HAP-1 (cell line): Measurements from ENCODE around the gene HOXB6.

ENCODE experiments used
- DNase-seq, 2 experiments: peaks; one replicate each; pipeline ENCODE4 v3.0.0-alpha.2; 2016 to 2020; ENCODE audit warnings: low spot score in 2 of 2
- H3K27me3 ChIP-seq: fragments of 250-450 bp; sonication (Bioruptor Pico); 2 replicates; pipeline ENCODE4 v1.5.1; 2020; ENCODE audit warnings: low read depth, mild to moderate bottlenecking, moderate library complexity
- H3K36me3 ChIP-seq: fragments of 250-450 bp; sonication (Bioruptor Pico); replicated peaks from 2 replicates; pipeline ENCODE4 v1.5.1; 2020; ENCODE audit warnings: mild to moderate bottlenecking
- H3K4me1 ChIP-seq: fragments of 250-450 bp; sonication (Bioruptor Pico); 2 replicates; pipeline ENCODE4 v1.5.1; 2020; ENCODE audit warnings: mild to moderate bottlenecking
- H3K4me3 ChIP-seq: fragments of 250-450 bp; sonication (Bioruptor Pico); 2 replicates; pipeline ENCODE4 v1.5.1; 2020; ENCODE audit warnings: mild to moderate bottlenecking, moderate library complexity
- H3K9me3 ChIP-seq: fragments of 250-450 bp; sonication (Bioruptor Pico); 2 replicates; pipeline ENCODE4 v1.5.1; 2020; ENCODE audit warnings: mild to moderate bottlenecking, moderate library complexity
- in situ Hi-C: fragments of 300-500 bp; cut with MboI; formaldehyde crosslinking; loops from 3 replicates; pipeline ENCODE4 v1.14.3; 2020; ENCODE audit warnings: low sequenced_read_pairs, inconsistent platforms, mixed read lengths

HOXB6 gene

DNA sequence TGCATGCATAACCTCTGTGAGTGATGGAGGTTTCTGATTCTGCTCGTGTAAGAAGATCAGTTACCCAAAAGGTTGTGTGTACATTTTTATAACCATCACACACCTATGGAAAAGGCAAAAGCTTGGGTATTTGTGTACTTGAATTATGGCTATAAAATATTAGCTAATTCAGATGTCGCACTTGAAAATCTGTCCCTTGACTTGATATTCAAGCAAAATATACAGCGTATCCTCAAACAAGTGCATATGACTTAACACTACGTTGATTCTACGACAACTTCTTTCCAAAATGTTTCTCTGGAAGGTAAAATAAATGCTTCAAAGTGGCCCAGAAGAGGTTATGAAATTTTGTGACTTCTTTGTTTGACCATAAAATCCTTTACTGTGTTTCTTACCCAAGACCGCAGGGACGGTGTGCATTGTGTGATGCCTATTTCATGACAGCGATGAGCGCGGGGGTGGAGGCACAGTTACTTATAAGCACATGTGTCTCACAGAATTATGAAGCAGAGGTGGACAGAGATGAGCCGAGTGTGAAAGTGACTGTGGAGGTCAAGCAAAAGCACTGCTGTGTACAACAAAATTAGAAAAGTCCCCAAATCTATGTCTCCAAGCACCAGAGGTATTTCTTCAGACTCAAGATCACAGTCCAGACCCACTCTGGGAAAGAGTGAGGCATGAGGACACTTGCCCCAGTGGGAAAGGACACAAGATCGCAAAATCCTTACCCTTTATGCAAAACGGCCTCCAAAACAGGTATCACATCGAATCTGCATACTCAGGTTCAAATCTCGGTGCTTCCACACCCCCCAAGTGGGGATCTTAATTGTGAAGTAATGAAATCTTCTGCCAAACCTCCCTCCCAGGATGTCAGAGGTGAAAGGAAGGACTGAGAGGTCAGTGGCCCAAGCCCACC is 25.5 kb upstream of the HOXB6 start:
- in situ Hi-C loops: no loop called here
- peaks cover 46% of the 10 kb centered on the region for H3K27me3 ChIP-seq

DNA sequence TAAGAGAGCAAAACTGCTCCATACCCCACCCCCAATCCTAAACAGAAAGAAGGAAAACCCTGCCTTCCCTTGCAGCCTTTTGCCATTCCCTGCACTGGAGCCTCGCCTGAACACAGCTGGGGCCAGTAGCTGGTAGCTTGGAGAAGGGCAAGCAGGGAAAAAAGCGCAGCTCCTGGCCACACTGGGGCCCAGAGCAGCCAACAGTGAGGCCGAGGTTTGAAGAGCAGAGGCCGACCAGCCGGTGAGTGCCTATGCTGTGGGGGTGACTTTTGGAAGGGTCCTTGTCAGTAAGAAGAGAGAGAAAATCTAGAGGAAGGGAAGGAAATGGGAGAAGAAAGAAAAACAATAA is 24.6 kb upstream of the HOXB6 start:
- Histone ChIP-seq H3K27me3 (peaks cover 55% of the 10 kb centered on the region), H3K9me3 (no peaks in the 10 kb centered on the region; the same call in 1 of the 2 replicates), H3K4me1 (no peaks in the 10 kb centered on the region; the same call in 1 of the 2 replicates), H3K4me3 (no peak overlapping the region), H3K36me3 (no peaks in the 10 kb centered on the region)
- DNase-seq: no peak
- in situ Hi-C loops: no loop called here

More for the DNA sequence above, 25.5 kb upstream of the HOXB6 start:
- Histone ChIP-seq H3K36me3 (no peaks in the 10 kb centered on the region), H3K4me3 (no peak overlapping the region), H3K9me3 (no peaks in the 10 kb centered on the region; the same call in 1 of the 2 replicates), H3K4me1 (no peaks in the 10 kb centered on the region; the same call in 1 of the 2 replicates)
- DNase-seq: no peak

DNA sequence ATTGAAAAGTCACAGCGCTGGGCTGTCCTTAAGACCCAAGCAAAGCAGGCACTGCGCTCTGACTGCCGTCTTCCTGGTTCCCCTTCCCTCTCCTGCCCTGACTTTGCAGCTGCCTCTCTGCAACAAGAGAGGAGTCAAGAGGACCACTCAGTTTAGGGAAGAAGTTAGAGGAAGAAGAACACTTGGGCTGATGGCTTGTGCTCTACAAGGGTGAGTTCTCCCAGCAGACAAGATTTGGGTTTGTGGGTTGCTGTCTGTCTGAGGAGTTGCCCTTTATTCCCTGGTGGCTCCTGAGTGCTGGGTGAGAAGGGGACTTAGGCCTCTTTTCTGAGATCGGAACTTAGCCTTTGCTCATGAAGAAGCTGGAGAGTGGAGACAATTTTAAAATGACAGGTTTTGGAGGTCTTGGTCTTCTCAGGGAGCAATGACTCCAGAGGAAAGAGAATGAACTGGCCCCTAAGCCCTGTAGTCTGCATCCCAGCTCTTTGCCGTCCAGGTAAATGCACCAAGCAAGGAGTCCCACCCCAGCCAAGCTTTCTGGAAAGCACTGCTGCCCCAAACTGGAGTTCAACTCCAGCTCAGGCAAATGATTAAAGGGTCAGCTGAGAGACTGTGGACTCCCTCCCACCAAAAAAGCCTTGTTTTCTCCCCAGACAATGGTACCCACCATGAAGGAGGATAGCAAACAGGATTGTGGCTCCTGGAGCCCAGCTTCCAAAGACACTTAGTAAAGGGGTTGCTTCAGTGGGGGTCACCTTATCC is 24.0 kb upstream of the HOXB6 start:
- DNase-seq: no peak
- in situ Hi-C loops: no loop called here
- Histone ChIP-seq H3K9me3 (no peaks in the 10 kb centered on the region), H3K4me3 (no peak overlapping the region), H3K27me3 (peaks cover 60% of the 10 kb centered on the region), H3K4me1 (no peaks in the 10 kb centered on the region; the same call in 1 of the 2 replicates), H3K36me3 (no peaks in the 10 kb centered on the region)

DNA sequence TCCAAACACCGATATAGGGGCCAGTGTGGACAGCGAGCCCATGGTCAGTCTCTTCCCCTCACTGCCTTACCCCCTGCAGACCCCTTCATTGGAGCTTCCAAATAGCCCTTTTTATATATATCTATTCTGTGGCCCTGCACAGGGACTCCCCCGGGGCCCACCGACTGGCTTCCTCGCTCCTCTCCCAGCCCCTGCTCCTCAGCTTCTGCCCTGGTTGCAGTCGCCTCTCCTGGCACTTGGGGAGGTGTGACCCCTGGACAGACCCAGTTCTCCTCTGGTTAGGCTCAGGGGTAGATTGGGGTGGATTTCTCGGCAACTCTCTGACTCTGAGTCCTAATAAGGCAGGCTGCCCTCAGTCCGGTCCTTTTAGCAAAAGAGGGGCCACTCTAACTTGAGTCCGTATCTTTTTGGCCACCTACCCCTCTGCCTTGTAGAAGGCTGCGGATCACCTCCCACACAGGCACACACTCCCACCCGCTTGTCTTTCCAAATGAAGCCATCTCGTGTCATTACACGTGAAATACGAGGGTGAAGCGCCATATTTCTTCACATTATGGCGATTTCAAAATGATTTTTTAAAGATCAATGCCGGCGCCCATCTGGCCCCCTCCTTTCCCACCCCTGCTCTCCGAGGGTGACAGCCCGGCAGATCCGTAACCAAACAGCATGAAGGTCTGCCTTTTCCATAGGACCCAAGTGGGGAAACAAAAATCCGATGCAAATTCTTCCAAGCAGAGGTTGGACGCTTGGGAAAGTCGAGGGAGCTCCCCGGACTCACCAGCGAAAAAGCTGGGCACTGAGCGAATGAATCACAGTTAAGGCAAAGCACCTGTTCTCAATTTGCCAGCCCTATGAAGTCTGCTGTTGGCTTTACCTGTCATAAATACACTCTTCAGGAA is 23.1 kb upstream of the HOXB6 start:
- Histone ChIP-seq H3K4me3 (no peak overlapping the region), H3K36me3 (no peaks in the 10 kb centered on the region), H3K9me3 (no peaks in the 10 kb centered on the region), H3K27me3 (peaks cover 70% of the 10 kb centered on the region), H3K4me1 (no peaks in the 10 kb centered on the region)
- in situ Hi-C loops: no loop called here
- no peak for DNase-seq

DNA sequence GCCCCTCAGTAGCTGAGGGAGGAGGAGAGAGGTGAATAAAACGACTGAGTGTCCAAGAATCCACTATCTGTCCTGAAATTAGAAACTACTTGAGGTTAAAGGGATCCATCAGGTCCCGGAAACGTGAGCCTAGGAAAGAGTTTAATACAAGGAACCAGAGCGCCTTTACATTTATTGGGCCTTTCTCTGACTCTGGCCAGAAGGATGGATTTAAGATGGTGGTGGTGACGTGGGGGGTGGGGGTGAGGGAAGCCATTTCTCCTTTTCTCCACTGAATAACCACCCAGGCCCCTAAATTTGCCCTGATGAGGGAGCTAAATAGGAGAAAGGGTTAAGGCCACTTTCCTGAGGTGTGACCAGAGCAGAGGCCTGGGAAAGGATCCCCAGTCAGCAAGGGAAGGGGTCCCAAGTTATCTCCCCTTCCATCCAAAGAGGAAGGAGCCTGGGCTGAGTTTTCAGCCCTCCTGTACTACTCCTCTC is 22.4 kb upstream of the HOXB6 start:
- no peak overlapping the region for H3K4me3 ChIP-seq
- H3K36me3 ChIP-seq: no peaks in the 10 kb centered on the region
- DNase-seq: no peak
- in situ Hi-C loops: no loop called here
- no peaks in the 10 kb centered on the region for H3K4me1 ChIP-seq
- peaks cover 77% of the 10 kb centered on the region for H3K27me3 ChIP-seq
- H3K9me3 ChIP-seq: no peaks in the 10 kb centered on the region

DNA sequence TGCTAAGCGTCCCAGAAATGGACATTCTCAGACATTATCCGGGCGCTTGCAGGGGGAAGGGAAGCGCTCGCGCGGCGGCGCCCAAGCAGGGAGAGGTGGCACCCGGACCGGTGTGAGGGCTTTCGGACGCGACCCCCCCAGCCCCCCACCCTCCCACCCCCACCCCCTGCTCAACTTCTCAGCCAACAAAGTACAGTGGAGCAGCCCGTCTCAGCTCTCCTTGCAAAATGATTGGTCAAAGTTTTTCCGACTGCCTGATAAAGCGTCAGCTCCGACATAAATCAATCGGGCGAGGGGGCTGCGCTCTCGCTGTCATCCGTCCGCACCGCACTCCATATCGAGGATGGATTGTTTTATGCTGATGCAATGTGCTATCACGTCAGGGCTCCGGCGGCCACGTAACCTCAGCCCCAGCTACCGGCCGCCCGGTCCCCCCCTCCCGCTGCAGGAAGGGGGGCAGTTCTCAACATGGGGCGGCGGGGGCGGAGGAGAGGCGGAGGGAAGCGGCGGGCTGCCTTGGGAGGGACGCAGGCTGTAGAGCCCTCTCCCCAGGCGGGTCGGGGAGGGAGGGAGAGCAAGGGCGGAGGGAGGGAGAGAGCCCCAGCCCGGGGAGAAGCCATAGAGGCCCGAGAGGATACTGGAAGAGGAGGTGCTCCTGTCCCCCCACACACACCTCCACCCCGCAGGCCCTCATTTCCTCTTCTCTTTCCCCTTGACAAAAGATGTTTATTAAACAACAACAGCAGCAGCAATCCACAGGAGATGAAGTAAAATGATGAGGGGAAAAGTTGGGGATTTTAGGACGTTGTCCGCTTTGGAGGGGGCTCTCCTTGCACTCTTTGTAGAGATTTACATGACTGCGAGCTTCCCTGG is 21.7 kb upstream of the HOXB6 start, which contains the start of gene HOXB9:
Gene HOXB9 (minus strand): TSS at position 114 of the 873 bp plus-strand sequence. CDS start 89 bp downstream, at position 25.
- Histone ChIP-seq H3K36me3 (no peaks in the 10 kb centered on the region), H3K4me1 (no peaks in the 10 kb centered on the region), H3K27me3 (peaks cover 82% of the 10 kb centered on the region), H3K9me3 (no peaks in the 10 kb centered on the region), H3K4me3 (peak within 1 kb of the TSS; percentile 39)
- peak in 1 of 2 experiments; percentile 63 for DNase-seq
- in situ Hi-C loops: no loop called here

DNA sequence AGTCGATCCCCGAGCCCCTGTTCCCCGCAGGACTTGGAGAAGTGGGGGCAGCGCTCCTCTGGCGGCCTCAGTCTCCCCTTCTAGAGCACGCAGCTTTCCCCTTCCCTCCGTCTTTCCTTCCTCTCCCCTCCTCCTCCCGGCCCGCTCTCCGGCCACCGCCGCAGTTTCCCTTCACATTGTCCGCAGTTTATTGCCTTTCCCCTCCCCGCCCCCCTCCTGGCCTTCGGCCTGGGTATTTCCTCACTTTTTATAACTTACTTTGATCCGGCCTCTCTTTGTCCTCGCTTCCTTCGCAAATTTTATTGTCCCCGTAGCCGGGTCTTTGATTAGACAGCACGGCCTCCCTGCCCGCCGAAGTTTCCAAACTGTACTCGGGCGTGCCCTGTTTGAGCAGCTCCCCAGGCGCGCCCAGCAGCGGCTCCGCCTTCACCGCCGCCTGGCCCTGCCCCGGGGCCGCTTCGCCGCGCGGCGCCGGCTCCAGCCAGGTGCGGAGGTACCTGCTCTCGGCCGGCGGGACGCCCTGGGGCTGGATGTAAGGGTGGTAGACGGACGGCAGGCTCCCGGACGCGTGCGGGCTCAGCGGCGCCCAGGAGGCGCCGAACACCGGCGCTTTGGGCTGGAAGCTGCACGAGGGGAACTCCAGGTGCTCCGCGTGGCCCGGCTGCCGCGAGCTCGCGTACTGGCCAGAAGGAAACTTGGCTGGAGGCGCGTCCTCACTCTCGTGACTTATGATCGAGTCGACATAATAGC is 20.9 kb upstream of the HOXB6 start:
- in situ Hi-C loops: no loop called here
- no peaks in the 10 kb centered on the region for H3K36me3 ChIP-seq
- peak overlapping the region; percentile 39 for H3K4me3 ChIP-seq
- H3K9me3 ChIP-seq: no peaks in the 10 kb centered on the region
- DNase-seq: peak; percentile 33 to 69
- H3K4me1 ChIP-seq: no peaks in the 10 kb centered on the region
- peaks cover 84% of the 10 kb centered on the region for H3K27me3 ChIP-seq

DNA sequence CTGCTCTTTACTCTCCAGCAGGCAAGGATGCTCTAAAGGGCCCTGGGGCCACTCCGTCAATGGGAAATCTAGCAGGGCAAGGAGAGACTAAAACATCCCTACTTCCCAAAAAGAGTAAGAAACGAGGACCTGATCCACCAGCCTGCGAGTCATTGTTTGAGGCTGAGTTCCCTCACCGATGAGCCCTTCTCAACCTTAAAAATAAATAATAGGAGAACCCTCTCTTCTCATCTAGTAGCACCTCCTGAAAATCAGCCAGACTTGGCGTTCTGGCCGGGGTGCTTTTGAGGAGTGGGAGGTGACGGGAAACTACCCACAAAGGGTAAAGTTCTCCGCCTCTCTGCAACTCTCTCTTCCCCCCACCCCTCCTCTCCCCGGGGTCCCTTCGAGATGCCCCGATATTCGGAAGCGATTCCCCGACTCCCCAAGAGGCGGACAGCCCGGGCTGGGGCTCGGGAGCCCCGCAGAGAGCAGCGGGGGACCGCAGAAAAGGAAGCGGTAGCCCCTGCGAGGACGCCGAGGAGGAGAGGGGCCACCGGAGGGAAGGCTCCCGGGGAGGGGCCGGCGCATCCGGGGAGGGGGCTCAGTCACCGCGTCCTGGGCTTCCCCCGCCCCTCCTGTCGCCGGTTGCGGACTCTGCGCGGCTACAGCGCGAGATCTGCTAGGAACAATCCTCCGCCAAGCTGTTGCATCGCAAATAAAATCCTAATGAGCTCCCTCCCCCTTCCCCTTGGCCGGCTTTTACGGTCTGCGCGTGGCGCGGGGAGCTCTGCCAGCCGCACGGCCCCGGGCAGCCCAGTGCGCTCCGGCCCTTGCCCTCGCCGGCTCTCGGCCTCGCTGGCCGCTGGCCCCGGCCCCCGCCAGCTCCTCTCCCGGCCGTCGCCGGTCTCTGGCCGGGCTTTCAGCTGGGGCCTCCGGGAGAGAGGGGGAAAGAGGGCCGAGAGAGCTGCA is 20.0 kb upstream of the HOXB6 start:
- Histone ChIP-seq H3K4me3 (peak overlapping the region; percentile 39), H3K27me3 (peaks cover 85% of the 10 kb centered on the region), H3K9me3 (no peaks in the 10 kb centered on the region), H3K36me3 (no peaks in the 10 kb centered on the region), H3K4me1 (no peaks in the 10 kb centered on the region)
- in situ Hi-C loops: loop anchor here (5.0 kb wide), 1 partner anchor 598 kb away; no protein-coding TSS in a partner anchor
- peak; percentile 19 to 58 for DNase-seq

DNA sequence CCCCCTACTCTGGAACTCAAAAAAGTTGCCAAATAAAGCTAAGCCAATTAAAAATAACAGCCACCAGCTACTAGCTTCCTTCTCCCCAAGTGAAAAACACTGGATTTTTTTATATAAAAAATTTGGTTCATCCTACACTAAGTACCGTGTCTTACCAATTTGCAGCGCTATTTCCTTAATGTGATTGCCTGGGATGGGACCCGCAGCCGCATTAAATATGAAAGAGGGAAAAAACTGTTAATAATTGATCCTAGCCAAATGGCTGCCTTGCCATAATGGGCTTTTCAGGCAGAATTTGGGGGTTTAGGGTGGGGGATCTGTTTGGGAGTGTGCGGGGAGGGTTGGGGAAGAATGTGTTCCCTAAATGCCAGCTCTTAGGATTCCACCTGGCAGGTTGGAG is 19.3 kb upstream of the HOXB6 start:
- no peaks in the 10 kb centered on the region for H3K9me3 ChIP-seq
- peaks cover 89% of the 10 kb centered on the region for H3K27me3 ChIP-seq
- no peak overlapping the region for H3K4me3 ChIP-seq
- in situ Hi-C loops: loop anchor here (5.0 kb wide), 1 partner anchor 597 kb away; no protein-coding TSS in a partner anchor
- DNase-seq: no peak
- H3K4me1 ChIP-seq: no peaks in the 10 kb centered on the region
- H3K36me3 ChIP-seq: no peaks in the 10 kb centered on the region

DNA sequence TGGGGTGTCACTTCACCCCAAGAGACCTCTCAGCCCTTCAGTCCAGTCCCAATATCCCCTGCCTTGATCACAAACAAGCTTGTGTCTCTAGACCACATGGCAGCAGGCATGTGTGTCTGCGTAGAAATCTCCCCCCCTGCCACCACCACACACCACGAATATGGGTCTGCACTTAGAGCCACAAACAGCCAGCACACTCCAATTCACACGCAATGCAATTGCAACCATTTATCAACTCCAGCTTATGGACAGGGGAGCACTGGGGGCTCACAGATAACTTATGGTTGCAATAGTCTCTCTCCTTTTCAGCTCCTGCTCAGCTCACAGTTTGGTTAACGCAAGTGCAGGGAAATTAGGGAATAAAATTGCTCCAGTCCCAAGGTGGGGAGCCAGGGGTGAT is 18.8 kb upstream of the HOXB6 start:
- H3K36me3 ChIP-seq: no peaks in the 10 kb centered on the region
- H3K9me3 ChIP-seq: no peaks in the 10 kb centered on the region
- in situ Hi-C loops: loop anchor here (5.0 kb wide), 1 partner anchor 596 kb away; no protein-coding TSS in a partner anchor
- H3K4me3 ChIP-seq: no peak overlapping the region
- no peak for DNase-seq
- H3K4me1 ChIP-seq: no peaks in the 10 kb centered on the region; the same call in 1 of the 2 replicates
- peaks cover 89% of the 10 kb centered on the region for H3K27me3 ChIP-seq

DNA sequence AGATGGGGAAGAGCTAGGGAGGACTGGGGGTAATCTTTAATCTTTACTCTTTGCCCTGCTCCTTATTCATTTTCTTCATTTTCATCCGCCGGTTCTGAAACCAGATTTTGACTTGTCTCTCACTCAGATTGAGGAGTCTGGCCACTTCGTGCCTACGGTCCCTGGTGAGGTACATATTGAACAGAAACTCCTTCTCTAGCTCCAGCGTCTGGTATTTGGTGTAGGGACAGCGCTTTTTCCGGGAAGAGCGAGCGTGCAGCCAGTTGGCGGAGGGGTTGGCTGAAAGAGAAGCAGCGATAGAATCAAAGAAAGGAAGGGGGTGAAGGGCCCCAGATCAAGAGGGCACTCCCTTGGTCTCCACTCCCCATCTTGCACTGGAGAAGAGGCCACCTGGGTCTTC is 18.1 kb upstream of the HOXB6 start:
- H3K4me3 ChIP-seq: no peak overlapping the region
- H3K9me3 ChIP-seq: no peaks in the 10 kb centered on the region
- no peaks in the 10 kb centered on the region for H3K36me3 ChIP-seq
- H3K27me3 ChIP-seq: peaks cover 88% of the 10 kb centered on the region
- in situ Hi-C loops: loop anchor here (5.0 kb wide), 1 partner anchor 596 kb away; no protein-coding TSS in a partner anchor
- H3K4me1 ChIP-seq: no peaks in the 10 kb centered on the region; the same call in 1 of the 2 replicates
- no peak for DNase-seq
